HK-2 (cell line): ENCODE data around the gene CYLD.

ENCODE experiments used
- DNase-seq: peaks from one replicate; pipeline ENCODE4 v3.0.0-alpha.2; 2018; ENCODE audit not compliant: unreplicated experiment

The CYLD gene

DNA sequence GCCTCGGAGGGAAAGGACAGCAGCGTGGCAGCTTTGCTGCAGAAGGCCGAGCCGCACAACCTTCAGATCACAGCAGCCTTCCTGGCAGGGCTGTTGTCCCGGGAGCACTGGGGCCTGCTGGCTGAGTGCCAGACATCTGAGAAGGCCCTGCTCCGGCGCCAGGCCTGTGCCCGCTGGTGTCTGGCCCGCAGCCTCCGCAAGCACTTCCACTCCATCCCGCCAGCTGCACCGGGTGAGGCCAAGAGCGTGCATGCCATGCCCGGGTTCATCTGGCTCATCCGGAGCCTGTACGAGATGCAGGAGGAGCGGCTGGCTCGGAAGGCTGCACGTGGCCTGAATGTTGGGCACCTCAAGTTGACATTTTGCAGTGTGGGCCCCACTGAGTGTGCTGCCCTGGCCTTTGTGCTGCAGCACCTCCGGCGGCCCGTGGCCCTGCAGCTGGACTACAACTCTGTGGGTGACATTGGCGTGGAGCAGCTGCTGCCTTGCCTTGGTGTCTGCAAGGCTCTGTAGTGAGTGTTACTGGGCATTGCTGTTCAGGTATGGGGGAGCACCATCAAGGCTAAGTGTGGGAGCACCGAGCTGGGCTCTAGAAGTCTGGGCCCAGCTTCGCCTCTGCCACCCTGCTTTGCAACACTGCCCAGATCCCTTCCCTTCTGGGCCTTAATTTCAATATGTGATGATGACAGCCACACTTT, 29.9 kb upstream of the CYLD start:
- no peak for DNase-seq

DNA sequence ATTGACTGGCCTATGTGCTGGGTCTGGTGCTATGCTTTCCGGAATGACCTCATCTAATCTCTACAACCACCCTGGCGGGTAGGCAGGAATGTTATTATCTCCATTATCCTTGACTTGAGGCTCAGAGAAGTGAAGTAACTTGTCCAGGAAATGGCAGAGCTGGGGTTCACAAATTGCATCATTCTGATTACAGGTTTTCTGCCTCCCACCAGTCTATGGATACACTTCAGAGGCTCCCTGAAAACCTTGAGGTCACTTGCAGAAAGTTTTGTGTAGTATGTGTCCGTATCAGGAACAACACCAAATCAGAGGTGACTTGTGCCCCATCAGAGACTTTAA, 29.4 kb upstream of the CYLD start:
- DNase-seq, result no peak

DNA sequence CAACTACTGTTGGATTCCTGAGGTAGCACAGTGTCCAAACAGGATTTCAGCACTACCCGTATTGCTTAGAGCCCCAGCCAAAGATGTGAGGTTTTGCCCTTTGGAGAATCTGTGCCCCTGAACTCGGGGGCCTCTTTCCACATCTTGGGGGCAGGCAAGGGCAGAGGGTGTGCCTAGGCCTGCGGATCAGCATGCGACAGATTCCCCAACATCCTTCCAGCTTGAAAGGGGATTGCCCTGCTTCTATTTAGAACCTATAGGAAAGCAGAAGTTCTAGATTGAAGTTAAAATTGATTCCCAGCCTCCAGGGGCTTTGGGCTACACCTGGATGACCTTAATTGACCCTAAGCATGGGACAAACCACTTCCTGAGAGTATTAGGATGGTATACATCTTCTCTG, 28.9 kb upstream of the CYLD start:
- DNase-seq, result no peak

DNA sequence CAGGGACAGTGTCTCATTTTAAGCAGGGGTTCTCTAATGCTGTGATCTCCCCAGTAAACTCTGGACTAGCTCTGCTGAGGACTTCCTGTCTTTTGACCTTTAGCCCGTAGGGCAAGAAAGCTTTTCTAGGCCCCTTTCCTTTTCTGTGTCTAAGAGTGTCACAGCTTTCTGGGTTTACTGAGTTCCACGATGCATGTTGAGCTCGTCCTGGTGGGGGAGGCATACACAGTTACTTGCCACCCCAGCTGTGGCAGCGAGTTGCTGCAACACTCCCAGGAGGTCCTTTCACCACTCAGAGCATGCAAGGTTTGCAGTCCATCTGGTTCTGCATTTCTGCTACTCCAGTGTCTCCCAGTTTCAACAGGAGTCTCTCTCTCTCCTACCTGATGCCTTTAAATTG, 24.8 kb upstream of the CYLD start:
- DNase-seq, result no peak

DNA sequence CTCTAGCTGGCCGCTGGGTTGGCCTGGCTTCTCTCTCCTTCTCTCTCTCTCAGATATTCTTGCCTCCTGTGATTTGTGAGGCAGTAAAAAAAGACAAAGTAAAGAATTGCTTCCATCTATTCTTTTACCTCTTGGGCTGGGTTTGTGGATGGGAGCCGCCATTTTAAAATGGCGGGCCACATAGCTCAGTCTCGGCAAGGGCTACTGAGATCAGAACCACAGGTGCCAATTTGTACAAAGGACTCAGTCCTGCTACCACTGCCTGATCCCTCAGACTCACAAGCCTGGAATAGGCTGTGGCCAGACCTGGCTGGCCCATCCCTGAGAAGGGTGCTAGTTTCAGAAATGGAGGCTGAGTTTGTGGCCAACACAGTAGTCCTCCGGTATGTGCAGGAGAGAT, 24.4 kb upstream of the CYLD start:
- no peak for DNase-seq

DNA sequence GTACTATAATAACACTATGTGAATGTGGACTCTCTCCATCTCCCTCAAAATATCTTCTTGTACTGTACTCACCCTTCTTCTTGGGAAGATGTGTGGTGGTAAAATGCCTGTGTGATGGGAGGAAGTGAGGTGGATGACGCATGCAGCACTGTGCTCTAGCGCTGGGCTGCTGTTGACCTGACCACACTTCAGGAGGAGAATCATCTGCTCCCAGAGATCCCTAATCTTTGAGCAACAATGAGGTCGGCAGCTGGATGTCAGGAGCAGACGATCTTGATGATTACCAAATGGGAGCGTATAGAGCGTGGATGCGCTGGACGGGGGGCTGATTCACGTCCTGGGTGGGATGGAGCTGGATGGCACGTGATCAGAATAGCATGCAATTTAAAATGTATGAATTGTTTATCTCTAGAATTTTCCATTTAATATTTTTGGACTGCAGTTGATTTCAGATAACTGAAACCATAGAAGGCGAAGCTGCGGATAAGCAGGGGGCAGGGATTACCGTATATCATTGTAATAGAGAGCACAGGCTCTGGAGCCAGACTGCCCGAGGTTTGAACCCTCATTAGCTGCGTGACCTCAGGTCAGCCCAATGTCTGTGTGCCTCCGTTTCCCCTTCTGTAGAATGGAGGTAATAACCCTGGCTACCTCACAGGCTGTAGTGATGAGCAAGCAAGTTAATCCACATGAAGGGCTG, 23.7 kb upstream of the CYLD start:
- DNase-seq, result no peak

DNA sequence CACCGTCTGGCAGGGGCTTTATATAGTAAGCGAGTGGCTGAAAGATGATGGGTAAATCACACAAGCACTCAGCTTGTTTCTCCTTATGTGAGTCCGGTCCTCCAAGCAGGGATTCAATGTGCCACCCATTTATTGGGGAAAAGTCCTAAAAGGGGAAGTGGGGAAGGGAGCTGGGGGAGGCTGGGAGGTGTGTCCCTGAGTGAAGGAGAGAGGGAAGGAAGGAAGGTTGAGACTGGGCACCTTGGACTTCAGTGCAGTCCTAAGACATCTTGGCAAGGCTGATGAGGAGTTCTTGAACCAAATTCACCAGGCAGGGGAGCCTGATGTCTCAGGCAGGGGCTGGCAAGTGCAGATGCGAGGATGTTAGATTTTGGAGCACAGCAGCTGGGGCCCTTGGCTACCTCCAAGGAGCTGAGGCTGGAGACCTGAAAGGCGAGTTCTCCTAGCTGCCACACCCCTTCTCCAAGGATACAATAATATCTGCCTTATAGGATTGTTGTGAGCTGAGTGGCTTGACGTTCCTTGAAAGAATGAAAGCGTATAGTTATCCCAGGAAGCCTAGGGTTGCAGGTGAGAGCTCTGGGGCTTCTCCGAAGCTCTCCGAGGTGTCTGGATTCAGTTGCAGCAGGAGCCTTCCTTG, 23.0 kb upstream of the CYLD start:
- no peak for DNase-seq

DNA sequence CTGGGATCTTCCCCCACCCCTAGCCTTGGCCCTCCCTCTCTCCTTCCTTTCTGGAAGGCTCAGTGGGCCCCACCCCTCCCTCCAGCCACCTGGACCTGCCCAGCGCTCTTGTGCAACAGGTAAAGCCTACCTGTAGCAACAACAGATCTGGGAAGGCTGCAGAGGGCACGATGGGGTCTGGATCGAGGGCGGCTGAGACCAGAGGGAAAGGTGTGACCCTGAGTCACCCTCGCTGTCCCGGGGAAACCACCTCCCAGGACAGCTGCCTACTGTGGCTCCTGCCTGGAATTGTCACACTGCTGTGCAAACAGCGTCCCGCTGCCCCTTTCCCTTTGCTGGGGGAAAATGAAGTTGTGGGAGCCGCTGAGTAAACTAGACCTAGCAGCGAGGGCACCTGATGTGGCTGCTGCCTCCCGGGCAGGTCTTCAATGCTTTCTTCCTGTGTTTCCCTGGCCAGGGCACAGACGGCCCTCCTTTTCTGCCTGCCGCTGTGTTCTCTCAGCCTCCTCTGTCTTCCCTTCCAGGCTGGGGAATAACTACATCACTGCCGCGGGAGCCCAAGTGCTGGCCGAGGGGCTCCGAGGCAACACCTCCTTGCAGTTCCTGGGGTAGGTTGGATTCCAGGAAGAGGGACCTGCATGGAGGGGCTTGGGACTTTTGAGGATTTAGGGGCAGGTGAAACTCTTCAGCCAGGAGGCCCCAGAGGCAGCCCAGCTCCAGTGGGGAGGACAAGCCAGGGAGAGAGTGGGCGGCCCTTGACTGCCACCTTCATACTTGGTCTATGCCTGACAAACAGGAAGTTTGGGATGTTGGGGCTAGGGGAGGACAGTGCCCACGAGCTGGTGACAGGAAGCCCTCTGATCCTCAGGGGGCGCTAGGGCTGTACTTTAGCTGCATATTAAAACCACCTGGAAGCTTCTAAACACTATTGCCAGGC, 22.2 kb upstream of the CYLD start:
- no peak for DNase-seq

DNA sequence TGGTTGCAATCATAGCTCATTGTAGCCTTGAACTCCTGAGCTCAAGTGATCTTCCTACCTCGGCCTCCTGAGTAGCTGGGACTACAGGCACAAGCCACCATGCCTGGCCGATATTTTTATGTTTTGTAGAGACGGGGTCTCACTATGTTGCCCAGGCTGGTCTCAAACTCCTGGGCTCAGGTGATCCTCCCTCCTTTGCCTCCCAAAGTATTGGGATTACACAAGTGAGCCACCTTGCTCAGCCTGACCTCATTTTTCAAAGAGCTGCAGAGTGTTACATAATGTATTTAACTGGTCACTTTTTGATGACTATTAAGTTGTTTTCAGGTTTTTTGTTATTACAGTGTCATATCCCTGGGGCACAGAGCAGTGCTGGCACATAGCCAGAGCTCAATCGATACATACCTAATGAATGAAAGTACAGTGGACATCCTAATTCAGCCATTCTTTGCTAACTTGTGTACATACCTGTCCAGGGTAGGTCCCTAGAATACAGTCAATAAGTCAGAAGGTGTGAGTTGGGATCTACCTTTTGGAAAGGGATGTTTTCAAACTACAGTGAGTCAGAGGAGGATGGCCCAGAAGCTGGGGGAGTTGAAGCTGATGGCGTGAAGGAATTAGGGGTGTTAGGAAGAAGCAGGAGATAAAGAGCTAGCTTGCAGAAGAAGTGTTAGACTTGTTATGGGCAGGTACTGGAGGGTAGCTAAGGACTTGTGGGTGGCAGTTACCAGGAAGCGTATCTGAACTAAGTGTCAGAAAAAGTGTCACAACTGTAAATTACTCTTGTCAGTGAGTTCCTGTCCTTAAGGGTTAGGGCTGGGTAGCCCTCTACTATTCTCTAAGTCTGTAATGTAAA, 20.1 kb upstream of the CYLD start:
- no peak for DNase-seq

DNA sequence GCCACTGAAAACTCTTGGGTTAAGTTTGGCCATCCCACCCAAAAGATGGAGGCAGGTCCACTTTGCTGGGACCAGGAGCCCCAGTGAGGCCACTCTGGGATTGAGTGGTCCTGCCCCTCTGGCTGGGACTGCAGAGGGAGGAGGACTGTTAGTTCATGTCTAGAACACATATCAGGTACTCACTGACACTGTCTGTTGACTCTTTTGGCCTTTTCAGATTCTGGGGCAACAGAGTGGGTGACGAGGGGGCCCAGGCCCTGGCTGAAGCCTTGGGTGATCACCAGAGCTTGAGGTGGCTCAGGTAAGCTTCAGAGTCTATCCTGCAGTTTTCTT, 19.5 kb upstream of the CYLD start:
- DNase-seq, result no peak

DNA sequence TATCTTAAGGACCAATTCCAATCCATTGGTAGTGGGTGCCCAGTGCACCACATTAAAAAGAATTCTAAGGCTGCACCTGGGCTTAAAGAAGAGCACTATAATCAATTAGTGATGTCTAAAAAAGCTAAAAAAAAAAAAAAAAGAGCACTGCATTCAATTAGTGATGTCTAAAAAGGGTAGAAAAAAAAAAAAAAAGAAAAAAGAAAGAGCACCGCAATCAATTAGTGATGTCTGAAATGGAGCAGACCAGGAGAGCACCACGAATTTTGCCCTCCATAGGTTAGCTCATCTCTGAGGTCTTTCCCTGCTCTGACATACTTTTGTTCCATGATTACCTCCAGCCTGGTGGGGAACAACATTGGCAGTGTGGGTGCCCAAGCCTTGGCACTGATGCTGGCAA, 18.9 kb upstream of the CYLD start:
- DNase-seq, result no peak

DNA sequence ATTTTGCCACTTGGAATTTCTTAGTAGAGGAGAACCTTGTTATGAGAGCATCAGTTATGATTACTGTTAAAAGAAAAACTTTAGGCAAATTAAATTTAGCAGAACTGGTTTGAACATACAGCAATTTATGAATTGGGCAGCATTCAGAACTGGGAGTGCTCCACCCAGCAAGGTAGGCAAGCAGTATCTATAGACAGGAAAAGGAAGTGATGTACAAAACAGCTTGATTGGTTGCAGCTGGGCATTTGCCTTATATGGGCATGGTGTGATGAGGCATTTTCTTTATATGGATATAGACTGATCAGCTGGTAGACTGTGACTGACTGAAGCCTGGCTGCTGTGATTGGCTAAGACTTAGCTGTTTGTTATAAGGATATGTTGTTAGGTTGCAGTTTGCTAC, 17.6 kb upstream of the CYLD start:
- DNase-seq, result no peak

DNA sequence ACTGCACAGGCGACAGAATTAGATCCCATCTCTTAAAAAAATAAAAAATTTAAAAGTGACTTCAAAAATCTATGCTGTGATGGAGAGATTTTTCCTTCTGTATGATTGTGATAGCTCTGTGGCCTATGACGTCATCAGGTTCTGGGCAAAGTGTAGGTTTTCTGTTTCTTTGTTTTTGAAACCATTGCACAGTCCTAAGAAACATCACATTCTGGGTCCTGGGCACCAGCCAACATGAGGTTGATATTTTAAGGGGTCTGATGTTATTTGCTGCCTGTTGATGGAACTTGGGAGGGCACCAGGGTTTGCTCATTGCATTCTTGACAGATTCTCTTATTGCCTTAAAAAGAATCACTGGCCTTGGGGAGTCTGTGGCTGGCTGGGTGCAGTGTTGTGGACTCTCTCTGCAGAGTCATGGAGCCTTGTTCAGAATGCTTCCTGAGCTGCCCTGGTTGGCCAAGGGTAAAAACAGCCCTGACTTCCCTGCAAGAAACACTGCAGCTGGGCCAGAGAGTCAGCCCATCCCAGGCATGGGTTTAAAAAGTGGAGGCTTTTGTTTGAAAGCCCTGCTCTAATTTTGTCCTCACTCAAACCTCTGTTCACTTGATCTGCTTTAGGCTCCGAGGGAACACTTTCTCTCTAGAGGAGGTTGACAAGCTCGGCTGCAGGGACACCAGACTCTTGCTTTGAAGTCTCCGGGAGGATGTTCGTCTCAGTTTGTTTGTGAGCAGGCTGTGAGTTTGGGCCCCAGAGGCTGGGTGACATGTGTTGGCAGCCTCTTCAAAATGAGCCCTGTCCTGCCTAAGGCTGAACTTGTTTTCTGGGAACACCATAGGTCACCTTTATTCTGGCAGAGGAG, 10.5 kb upstream of the CYLD start:
- no peak for DNase-seq

DNA sequence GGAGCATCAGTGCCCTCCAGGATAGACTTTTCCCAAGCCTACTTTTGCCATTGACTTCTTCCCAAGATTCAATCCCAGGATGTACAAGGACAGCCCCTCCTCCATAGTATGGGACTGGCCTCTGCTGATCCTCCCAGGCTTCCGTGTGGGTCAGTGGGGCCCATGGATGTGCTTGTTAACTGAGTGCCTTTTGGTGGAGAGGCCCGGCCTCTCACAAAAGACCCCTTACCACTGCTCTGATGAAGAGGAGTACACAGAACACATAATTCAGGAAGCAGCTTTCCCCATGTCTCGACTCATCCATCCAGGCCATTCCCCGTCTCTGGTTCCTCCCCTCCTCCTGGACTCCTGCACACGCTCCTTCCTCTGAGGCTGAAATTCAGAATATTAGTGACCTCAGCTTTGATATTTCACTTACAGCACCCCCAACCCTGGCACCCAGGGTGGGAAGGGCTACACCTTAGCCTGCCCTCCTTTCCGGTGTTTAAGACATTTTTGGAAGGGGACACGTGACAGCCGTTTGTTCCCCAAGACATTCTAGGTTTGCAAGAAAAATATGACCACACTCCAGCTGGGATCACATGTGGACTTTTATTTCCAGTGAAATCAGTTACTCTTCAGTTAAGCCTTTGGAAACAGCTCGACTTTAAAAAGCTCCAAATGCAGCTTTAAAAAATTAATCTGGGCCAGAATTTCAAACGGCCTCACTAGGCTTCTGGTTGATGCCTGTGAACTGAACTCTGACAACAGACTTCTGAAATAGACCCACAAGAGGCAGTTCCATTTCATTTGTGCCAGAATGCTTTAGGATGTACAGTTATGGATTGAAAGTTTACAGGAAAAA, 9.7 kb upstream of the CYLD start:
- no peak for DNase-seq

DNA sequence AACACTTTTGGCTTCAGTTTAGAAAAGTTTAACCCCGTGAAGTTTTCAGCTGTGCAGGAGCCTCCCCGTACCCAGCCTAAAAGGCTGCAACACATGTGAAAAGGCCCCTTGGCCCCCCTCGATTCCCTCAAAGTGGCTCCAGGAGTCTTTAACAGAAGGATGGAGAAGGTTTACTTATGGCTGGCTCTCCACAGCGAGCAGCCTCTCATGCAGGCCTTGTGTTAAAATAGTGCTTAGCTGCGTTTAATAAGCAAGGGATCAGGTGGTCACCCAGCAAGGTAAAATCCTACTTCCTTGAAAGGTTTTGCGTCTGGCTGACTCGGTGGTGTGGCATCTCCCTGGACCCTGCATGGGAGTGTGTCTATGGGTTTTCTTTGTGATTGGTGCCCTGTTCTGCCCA, 8.4 kb upstream of the CYLD start:
- DNase-seq, result no peak

DNA sequence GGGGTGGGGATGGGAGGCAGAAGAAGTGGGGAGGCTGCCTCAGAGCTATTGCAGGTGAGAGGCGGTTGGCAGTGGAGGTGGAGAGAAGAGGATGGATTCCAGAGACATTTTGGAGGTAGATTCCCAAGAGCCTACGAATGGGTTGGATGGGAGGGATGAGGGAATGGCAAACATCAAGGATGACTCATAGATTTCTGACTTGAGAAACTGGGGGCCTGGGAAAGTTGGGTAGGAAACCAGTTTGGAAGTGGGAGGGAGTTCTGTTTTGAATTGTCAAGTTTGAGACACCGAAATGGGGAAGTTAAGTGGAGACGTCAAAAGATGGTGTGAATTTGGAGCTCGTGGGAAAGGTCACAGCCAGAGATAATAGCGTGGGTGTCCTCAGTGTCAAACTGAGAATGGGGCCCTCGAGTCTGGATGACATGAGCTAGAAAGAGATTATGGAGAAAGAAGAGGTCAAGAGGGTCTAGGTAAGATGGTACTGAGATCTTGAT, 6.2 kb upstream of the CYLD start:
- DNase-seq, result no peak

DNA sequence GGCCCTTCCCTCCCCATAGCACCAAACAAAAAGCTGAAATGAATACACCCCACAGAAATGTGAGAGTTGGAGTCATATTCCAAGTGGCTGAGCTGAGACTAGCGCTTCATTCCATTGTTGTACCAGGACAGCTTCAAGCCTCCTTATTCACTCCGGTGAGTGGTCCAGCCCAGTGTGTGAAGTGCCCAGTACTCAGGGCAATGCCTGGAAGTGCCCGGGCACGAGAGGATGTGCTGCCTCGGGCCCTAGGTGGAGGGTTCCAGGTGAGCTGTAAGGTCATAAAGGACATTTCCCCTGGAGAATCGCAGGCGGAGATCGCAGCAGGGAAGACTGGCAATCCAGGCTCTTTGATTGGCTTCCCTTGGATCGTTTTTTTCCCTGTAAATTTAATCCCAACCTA, 5.4 kb upstream of the CYLD start:
- no peak for DNase-seq

DNA sequence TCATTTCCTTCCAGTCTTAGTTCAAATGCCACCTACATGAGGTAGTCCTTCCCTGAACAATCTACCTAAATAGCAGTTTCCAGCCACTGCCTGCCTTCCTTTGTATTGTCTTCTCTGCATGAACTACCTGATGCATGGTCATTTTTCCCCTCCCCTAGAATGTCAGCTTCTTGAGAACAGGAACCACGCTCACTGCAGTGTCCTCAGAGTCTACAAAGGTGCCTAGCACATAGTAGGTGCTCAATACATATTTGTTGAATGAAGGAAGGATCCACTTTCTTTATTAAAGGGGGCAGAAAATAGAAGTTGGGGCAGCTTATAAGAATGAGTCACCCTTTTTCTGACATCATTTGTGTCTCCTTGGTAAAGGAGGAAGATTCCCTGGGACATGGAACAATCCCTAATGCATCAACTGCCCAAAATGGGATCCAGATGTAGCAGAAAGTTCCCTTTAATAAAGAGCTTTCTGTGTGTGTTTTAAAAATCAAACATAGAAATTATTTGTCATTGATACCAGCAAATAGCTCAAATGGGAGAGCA, 4.4 kb upstream of the CYLD start:
- no peak for DNase-seq

DNA sequence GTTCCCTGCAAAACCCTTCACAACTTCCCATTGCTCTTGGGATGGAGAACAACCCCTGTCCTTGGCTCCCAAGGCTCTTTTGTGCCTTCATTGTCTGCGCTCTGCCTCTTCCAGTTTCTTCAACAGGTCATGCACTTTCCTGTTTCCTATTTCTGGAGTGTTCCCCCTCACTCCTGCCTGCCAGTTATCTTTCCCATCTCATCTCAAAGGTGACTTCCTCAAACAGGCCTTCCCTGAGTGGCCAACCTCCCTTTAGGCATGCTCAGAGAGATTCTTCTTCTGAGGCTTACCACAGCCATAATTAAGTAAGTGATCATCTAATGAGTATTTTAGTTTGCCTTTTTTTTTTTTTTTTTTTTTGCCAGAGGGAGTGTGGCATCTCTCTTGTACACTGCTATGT, 2.9 kb upstream of the CYLD start:
- no peak for DNase-seq
